Epithelial cell of prostate (primary cell): ENCODE data around the gene MYEF2.
A peak's percentile ranks its signal among the peaks of the same experiment; 100 is the strongest.

ENCODE experiments used
- DNase-seq: peaks from one replicate; pipeline ENCODE4 v3.0.0-alpha.2; 2011; ENCODE audit warnings: low read depth, low spot score
- H3K27ac ChIP-seq: fragments of 450-650 bp; 2 replicates; pipeline ENCODE4 v1.5.1; 2017; ENCODE audit warnings: mild to moderate bottlenecking

Gene MYEF2

GRCh38 chr15:48149858-48150257 is 28.2 kb downstream of the MYEF2 start:
- peak overlapping the region; percentile 95 for H3K27ac ChIP-seq

DNA sequence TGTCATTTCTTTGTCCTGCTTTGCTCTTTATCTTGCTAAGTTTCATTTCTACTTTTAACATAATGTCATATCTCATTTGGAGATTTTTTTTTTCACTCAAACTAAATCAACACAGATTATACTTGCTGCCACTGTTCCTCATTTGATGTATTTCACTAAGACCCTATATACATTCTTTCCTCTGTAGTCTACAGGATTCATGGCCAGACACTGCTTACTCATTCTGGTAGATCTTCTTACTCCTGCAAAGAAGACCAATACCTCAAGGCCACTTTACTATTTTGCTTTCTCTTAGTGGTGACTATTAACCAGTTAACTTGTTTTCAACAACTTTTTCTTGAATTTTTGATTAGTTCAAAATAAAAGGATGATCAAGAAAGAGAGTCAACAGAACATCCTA is 30.7 kb downstream of the MYEF2 start:
- H3K27ac ChIP-seq = no peak overlapping the region
- no peak for DNase-seq

More at GRCh38 chr15:48149858-48150257, 28.2 kb downstream of the MYEF2 start:
- peak; percentile 14 for DNase-seq

- DNase-seq = no peak
- H3K27ac ChIP-seq = peak overlapping the region; percentile 75
Observed at GRCh38 chr15:48145923-48146322, 32.2 kb downstream of the MYEF2 start.

- peak overlapping the region; percentile 75 for H3K27ac ChIP-seq
- no peak for DNase-seq
Observed at GRCh38 chr15:48144889-48145288, 33.2 kb downstream of the MYEF2 start.

- peak; percentile 12 for DNase-seq
- peak overlapping the region; percentile 75 for H3K27ac ChIP-seq
Observed at GRCh38 chr15:48143856-48144255, 34.2 kb downstream of the MYEF2 start.

GRCh38 chr15:48132874-48133273 is 45.2 kb downstream of the MYEF2 start:
- no peak overlapping the region for H3K27ac ChIP-seq
- DNase-seq = no peak

GRCh38 chr15:48131324-48131723 is 46.8 kb downstream of the MYEF2 start:
- DNase-seq = no peak
- H3K27ac ChIP-seq = no peak overlapping the region

GRCh38 chr15:48126667-48127355 is 51.3 kb downstream of the MYEF2 start:
- no peak for DNase-seq

GRCh38 chr15:48121849-48122248 is 56.2 kb downstream of the MYEF2 start:
- DNase-seq = no peak
- no peak overlapping the region for H3K27ac ChIP-seq

More at GRCh38 chr15:48126667-48127355, 51.3 kb downstream of the MYEF2 start:
- H3K27ac ChIP-seq = no peak overlapping the region

DNA sequence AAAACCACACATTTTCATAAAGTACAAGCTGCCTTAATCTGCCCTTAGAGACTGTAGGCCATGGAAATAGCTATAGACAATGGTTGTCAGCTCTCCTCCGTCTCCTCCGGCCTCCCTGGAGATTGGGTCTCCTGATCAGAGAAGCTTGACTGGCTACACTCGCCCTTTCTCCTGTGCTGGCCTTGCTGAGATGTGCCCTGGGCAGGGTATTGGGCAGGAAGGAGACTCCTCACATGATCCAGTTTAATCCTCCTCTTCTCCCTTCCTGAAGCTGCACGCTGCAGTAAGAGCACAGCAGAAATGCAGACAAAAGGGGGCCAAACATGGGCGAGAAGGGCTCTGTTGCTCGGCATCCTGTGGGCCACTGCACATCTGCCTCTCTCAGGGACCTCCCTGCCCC is 57.4 kb downstream of the MYEF2 start, which contains the start of gene SLC24A5:
Gene SLC24A5, plus strand, starts transcription at position 246 of the 400 bp plus-strand sequence. Its CDS starts 55 bp downstream, at position 301.
- no peak for DNase-seq
- H3K27ac ChIP-seq = no peak within 1 kb of the TSS

DNA sequence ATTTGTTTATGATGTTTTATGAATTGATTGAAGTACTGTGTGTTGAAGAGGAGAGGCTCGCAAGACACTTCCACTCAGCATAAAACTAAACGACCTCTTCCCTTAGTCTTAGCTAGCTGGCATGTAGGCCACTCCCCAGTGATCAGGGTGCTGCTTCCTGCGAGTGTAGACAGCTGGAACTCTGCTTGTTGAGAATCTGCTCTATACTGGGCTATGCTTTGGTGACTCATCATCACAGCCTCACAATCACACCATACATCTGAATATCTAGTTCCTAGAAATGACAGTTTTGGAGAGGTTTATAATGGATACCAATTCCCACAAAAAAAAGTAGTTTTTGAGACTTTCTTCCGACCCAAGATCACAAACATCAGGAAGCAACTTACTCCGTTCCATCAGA is 58.8 kb downstream of the MYEF2 start:
- no peak for DNase-seq
- H3K27ac ChIP-seq = no peak overlapping the region

DNA sequence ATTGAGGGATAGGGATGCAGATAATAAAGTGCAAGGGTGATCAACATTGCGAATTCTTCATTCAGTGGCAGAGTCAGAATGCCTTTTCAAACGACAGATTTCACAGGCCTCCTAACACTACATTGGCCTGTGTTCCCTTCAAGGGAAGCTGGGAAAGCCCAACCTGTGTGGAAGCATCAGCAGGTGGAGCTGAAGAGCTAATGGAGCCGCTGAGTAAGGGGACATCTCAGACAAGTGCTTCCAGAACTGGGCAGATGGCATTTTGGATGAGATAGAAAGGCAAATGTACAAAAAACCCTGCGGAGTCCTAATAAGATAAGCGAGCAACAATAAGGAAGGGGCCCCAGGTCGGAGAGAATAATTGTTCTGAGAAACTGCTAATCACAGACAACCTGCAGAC is 65.9 kb downstream of the MYEF2 start:
- no peak overlapping the region for H3K27ac ChIP-seq
- DNase-seq = no peak

- H3K27ac ChIP-seq = no peak overlapping the region
- no peak for DNase-seq
Observed at GRCh38 chr15:48109856-48110531, 68.1 kb downstream of the MYEF2 start.

- no peak for DNase-seq
Observed at GRCh38 chr15:48109212-48109611, 68.9 kb downstream of the MYEF2 start.

GRCh38 chr15:48105936-48106335 is 72.2 kb downstream of the MYEF2 start:
- no peak for DNase-seq
- no peak overlapping the region for H3K27ac ChIP-seq

More at GRCh38 chr15:48109212-48109611, 68.9 kb downstream of the MYEF2 start:
- no peak overlapping the region for H3K27ac ChIP-seq

DNA sequence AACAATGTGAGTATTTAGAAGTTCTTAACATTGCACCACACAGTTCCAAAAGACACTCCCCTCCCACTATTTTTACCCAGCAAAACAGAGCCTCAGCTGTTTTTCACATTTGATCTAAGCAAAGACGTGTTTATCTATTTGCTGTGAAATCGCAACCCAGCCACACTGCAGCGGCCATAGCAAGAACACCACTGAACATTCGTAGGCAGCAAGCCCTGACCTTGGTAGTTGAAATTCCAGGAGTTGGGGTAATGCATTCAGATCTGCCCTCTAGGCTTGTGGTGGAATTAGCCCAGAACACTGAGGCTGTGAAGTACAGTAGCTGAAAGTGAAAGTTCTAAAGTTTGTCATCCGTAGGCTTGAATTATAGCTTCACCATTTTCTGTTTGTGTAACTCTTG is 74.4 kb downstream of the MYEF2 start:
- no peak for DNase-seq

GRCh38 chr15:48102167-48102566 is 75.9 kb downstream of the MYEF2 start:
- no peak overlapping the region for H3K27ac ChIP-seq
- DNase-seq = no peak

More for the DNA sequence above, 74.4 kb downstream of the MYEF2 start:
- no peak overlapping the region for H3K27ac ChIP-seq

DNA sequence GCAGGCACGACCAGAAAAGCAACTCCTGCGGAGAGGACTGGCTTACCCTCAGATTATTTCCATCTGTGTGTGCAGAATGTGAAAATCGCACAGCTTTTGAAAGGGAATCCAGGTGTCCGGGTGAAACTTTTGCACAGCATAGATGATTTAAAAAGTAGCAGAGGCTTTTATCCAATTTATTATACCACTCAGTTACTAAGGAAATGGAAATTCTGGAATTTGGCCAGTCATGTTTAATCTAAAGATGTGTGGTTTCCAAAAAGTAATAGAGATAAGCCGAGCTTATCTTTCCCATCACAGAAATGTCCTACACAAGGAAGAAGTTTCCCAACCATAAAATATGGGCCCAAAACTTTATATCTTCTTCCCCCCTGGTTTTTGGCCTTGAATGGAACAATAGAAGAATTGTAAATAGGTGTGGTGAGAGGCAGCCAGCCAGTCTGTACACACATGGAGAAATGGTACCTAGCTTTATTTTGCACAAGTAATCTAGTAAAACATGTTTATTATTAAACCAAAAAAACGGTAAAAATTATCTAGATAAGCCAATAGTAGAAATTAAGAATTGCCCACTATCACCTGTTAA is 76.6 kb downstream of the MYEF2 start:
- no peak overlapping the region for H3K27ac ChIP-seq
- no peak for DNase-seq

GRCh38 chr15:48097264-48097663 is 80.8 kb downstream of the MYEF2 start:
- DNase-seq = no peak
- no peak overlapping the region for H3K27ac ChIP-seq

- DNase-seq = peak; percentile 64
- no peak overlapping the region for H3K27ac ChIP-seq
Observed at GRCh38 chr15:48096813-48097212, 81.3 kb downstream of the MYEF2 start.

DNA sequence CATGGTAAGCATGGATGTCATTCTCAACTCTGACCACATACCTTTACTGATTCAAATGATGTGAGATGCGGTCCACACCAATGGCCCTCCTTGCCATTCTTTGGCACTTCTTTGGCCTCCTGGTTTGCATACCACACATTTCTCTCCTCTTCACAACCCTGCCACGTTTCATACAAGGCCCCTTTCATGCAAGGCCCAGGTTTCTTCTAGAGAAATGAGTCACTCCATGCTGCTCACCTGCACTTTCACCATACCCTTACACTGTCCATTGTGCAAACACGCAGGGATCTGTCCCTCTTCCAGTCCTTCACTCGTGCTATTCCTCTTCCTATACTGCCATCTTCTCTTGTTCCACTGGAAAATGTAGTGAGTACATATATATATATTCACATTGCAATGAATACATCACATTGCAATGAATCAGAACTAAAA is 81.7 kb downstream of the MYEF2 start:
- no peak overlapping the region for H3K27ac ChIP-seq
- DNase-seq = peak; percentile 39
